Measurements from ENCODE around the gene NUDT8.

NUDT8 gene

DNA sequence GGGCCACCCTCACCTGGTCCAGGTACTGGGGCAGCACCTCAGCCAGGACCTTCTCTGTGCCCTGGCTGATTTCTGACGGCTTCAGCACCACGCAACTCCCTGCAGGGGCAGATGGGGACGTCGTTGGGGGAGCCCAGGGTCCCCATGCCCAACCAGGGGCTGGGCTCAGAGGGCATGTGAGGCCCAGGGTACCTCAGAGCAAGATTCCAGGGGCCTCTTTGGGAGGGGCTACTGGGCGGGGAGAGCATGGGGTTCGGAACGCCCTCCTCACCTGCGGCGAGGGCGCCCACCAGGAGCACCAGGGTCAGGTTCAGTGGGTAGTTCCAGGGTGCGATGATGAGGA is 36.5 kb upstream of the NUDT8 start:
- Mint-ChIP-seq H3K36me3 (ENCODE audit: low read depth) (no peaks in the 10 kb centered on the region), H3K27me3 (ENCODE audit: low read depth, poor library complexity) (peaks cover 6% of the 10 kb centered on the region), H3K27ac (no peak overlapping the region), H3K4me1 (peaks cover 4% of the 10 kb centered on the region), H3K4me3 (no peak overlapping the region), H3K9me3 (no peaks in the 10 kb centered on the region)
- TF ChIP-seq CTCF (IDR thresholded peaks at IDR 0.05), result no peak
- no peak for DNase-seq

GRCh38 chr11:67665541-67666302 is 36.0 kb upstream of the NUDT8 start:
- TF ChIP-seq CTCF (IDR thresholded peaks at IDR 0.05), result no peak
- Mint-ChIP-seq H3K27ac (no peak overlapping the region), H3K27me3 (ENCODE audit: low read depth, poor library complexity) (peaks cover 7% of the 10 kb centered on the region), H3K9me3 (no peaks in the 10 kb centered on the region), H3K4me1 (peaks cover 4% of the 10 kb centered on the region), H3K36me3 (ENCODE audit: low read depth) (no peaks in the 10 kb centered on the region), H3K4me3 (no peak overlapping the region)
- DNase-seq, result no peak

DNA sequence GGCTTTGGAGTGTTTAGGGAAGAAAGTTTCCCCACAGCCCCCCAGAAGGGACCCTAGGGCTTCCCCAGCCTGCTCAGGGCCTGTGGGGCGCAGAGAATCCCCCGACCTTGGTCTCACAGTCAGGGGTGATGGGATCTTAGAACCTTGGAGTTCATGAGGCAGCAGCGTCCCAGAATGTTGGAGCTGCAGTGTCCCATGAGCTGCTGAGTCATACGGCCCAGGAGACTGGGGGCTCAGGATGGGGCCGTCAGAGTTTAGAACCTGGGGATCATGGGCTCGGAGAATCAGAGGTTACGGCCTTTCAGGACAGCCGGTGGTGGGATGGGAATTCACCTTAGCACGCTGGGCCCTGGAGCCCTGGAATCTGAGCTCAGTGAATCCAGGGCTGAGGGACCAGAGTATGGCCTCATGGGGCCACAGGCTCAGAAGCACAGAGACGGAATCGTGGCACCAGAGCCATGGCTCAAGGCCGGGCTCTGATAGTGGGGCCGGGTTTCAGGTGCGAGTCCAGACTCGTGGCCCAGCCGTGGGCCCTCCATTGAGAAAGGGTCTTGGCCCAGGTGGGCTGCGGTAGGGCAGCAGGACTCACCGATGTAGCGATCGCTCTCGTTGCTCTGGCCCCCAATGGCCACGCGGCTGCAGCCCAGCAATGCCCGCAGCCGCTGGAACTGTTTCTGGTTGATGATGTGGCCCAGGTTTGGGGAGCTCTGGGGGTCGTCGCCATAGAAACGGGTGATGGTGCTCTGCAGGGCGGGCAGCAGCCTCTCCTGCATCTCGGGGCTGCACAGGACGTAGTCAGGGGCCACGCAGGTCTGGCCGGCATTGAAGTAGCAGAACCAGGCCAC is 35.2 kb upstream of the NUDT8 start:
- no peak for DNase-seq
- no peak overlapping the region for H3K27ac Mint-ChIP-seq
- H3K36me3 Mint-ChIP-seq (ENCODE audit: low read depth), result no peaks in the 10 kb centered on the region

DNA sequence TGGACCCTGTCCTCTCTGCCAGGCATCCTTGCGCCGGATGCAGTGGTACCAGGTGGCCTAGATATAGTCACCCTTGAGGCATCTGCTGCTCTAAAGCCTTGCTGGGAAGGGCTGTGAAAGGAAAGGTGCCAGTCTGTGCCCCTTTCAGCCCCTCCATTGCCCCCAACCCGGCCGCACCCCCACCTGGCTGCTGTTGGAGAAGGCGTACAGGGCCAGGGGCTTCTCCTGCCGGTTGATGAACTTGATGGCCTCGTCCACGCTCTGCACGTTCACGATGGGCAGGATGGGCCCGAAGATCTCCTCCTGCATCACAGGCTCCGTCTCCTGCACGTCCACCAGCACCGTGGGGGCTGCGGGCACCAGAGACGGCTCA is 34.5 kb upstream of the NUDT8 start:
- Mint-ChIP-seq H3K27ac (no peak overlapping the region), H3K9me3 (no peaks in the 10 kb centered on the region), H3K4me3 (no peak overlapping the region), H3K27me3 (ENCODE audit: low read depth, poor library complexity) (peaks cover 10% of the 10 kb centered on the region), H3K4me1 (peaks cover 4% of the 10 kb centered on the region), H3K36me3 (ENCODE audit: low read depth) (no peaks in the 10 kb centered on the region)
- TF ChIP-seq CTCF (IDR thresholded peaks at IDR 0.05), result no peak
- DNase-seq, result no peak

More for the DNA sequence above, 35.2 kb upstream of the NUDT8 start:
- H3K4me3 Mint-ChIP-seq, result no peak overlapping the region
- H3K27me3 Mint-ChIP-seq (ENCODE audit: low read depth, poor library complexity), result peaks cover 10% of the 10 kb centered on the region
- peaks cover 4% of the 10 kb centered on the region for H3K4me1 Mint-ChIP-seq
- no peak for TF ChIP-seq CTCF (IDR thresholded peaks at IDR 0.05)
- no peaks in the 10 kb centered on the region for H3K9me3 Mint-ChIP-seq

DNA sequence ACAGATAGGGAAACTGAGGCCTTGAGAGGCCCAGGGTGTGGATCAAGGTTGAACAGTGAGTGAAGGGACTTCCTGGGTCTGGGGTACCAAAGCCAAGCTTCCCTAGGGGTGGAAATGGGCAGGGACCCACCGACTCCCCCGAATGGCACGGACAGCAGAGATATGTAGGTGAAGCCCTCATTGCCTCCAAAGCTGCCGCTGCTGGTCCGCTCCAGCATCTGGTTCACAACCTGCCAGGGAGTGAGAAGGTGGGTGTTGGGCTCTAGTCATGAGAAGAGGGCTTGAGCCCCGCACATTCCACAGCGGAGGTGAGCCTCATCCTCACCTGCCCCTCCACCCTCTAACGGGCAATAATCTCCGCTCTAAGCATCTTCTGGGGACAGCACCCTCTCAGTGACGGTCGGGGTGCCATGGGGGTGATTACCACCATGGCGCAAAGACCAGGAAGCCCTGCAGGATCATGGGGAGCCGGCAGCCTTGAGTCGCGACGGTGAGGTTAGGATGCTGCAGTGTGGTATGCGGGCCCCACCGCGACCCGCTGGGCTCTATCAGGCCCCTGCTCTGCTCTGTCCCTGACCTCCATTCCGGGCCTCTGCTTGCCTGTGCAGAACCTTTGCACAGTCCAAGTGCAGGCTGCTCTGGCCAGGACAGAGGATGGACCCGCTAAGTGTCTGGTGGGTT is 33.9 kb upstream of the NUDT8 start:
- H3K27ac Mint-ChIP-seq, result no peak overlapping the region
- TF ChIP-seq CTCF (IDR thresholded peaks at IDR 0.05), result no peak
- no peaks in the 10 kb centered on the region for H3K36me3 Mint-ChIP-seq (ENCODE audit: low read depth)
- H3K4me1 Mint-ChIP-seq, result peaks cover 4% of the 10 kb centered on the region
- no peak overlapping the region for H3K4me3 Mint-ChIP-seq
- no peaks in the 10 kb centered on the region for H3K9me3 Mint-ChIP-seq
- no peak for DNase-seq
- peaks cover 13% of the 10 kb centered on the region for H3K27me3 Mint-ChIP-seq (ENCODE audit: low read depth, poor library complexity)

All from nephron progenitor cell (in vitro differentiated cells).